WI38 (cell line): Measurements from ENCODE around the gene PLPPR1.
"Not testable (repeated sequence)": the region's sequence is repeated elsewhere in the genome, so short reads cannot be mapped to it uniquely, and the experiment has no call there.

Source experiments
- H3K4me3 ChIP-seq: 2 replicates; pipeline ENCODE4 v1.5.1; 2011; ENCODE audit warnings: low read depth, mild to moderate bottlenecking, control low read depth, low read length
- TF ChIP-seq, protein P1 (sequence below): IDR thresholded peaks from 2 replicates; pipeline ENCODE4 v1.5.1; 2012; ENCODE audit warnings: low read depth, mild to moderate bottlenecking, control low read depth, low read length

PLPPR1 gene

DNA sequence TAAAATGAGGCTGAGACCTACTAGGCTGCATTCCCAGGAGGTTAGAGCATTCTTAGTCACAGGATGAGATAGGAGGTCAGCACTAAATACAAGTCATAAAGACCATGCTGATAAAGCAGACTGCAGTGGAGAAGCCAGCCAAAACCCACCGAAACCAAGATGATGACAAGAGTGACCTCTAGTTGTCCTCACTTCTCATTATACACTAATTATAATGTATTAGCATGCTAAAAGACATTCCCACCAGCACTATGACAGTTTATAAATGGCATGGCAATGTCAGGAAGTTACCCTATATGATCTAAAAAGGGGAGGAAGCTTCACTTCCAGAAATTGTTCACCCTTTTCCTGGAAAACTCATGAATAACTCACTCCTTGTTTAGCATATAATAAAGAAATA, 88.6 kb downstream of the PLPPR1 start:
- H3K4me3 ChIP-seq = no peak overlapping the region
- TF ChIP-seq, protein P1, sequence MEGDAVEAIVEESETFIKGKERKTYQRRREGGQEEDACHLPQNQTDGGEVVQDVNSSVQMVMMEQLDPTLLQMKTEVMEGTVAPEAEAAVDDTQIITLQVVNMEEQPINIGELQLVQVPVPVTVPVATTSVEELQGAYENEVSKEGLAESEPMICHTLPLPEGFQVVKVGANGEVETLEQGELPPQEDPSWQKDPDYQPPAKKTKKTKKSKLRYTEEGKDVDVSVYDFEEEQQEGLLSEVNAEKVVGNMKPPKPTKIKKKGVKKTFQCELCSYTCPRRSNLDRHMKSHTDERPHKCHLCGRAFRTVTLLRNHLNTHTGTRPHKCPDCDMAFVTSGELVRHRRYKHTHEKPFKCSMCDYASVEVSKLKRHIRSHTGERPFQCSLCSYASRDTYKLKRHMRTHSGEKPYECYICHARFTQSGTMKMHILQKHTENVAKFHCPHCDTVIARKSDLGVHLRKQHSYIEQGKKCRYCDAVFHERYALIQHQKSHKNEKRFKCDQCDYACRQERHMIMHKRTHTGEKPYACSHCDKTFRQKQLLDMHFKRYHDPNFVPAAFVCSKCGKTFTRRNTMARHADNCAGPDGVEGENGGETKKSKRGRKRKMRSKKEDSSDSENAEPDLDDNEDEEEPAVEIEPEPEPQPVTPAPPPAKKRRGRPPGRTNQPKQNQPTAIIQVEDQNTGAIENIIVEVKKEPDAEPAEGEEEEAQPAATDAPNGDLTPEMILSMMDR = no peak

DNA sequence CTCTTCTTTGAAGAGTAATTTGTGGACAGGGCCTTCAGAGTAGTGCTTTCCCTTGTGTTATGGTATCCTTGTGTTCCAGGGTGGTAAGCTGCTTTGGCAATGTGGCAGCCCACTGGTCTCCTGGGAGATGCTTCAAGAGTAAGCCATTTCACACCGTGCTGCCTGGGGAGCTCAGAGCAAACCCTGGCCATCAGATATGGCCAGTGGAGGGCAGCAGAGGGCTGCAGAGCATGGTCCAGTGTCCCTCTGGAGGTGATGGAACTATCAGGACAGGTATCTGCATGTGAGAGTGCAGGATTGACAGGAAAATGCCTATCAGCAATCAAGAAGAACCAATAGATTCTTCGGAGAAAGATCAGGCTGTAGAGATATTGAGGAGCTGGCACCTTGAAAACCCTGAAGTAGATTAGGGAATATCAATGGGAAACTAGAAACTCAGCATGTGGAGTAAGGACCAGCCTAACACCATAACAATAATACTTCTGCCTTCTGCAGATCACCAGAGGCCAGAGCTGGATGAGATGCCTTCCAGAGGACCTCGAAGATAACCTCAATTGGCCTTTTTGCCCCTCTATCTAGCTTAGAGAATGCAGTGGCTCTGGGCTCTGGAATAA, 90.8 kb downstream of the PLPPR1 start:
- no peak overlapping the region for H3K4me3 ChIP-seq
- TF ChIP-seq, protein P1 = no peak

DNA sequence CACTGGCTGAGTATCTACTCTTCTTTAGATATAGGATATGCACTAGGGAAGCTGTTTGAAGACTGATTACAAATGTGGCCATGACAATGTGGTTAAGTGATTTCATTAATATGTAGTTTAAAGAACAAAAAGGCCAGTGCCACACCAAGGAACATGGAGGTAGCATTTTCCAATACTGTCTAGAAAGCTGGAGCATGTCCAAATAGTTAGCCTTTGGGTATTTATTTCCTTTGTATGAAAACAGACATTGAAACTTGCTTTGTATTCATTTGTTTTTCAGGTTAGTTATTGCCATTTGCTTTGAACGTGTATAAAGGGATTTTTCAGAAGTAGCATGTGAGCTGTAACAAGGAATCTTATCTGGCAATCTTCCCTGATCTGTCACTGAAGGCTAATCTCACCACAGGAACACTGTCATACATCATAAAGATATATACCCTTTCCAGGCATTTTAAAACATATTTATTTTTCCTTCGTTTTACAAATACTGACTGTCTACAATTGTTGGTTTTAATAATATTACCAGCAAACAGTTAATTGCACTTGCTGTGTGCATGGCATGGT, 93.4 kb downstream of the PLPPR1 start:
- H3K4me3 ChIP-seq = no peak overlapping the region
- TF ChIP-seq, protein P1 = no peak

DNA sequence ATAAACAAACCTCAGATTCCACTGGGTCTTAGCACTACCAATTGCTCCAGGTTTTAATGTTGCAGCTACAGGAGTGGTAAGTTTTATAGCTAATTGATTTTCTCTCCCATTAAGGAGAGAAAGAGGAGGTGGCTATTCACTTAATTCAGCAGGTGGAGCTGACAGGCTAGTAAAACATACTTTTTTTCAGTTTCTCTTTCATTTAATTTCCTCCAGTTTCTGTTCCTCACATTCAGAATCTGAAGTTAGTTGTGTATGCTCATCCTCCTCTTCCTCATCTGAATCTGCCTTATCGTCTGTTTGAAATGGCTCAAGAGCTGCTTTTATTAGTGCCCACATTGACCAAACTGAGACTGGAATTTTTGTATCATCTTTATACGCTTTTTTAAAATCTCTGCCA, 98.0 kb downstream of the PLPPR1 start:
- H3K4me3 ChIP-seq = no peak overlapping the region
- TF ChIP-seq, protein P1 = no peak

DNA sequence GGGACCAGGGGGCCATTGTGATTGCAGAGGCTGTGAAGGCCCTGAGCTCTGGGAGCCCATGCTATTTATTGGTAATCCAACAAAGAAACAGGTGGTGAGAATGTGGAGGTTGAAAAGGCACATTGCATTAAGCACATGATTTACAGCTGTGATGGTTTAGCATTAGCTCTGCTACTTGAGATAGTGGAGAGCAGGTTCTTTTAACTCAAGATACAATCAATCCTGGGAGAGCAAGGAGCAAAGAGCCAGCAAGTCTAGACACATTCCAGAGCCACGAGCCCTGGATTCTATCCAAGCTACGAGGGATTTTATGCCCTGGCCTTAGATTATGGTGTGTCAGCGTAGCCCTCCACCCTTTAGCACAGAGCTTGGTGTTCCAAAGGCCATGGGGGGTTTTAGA, 98.8 kb downstream of the PLPPR1 start:
- H3K4me3 ChIP-seq = not testable (repeated sequence)

DNA sequence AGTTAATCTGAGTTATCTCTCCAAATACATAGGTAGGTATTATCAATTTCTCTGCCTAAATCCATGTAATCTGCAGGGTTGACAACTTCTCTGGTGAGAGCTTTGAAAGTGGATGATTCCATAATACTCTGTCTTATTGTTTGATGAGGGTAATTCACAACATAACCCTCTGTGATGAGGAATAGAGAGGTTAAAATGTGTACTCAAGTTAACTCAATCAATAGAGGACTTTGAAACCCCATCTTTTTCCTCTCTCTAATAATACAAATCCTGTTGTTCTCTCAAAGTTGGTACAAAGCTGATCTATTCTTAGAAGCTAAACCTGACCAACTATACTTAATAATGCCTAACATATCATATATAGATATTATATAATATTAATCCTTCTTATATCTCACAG, 100.1 kb downstream of the PLPPR1 start:
- TF ChIP-seq, protein P1 = no peak
- H3K4me3 ChIP-seq = no peak overlapping the region

DNA sequence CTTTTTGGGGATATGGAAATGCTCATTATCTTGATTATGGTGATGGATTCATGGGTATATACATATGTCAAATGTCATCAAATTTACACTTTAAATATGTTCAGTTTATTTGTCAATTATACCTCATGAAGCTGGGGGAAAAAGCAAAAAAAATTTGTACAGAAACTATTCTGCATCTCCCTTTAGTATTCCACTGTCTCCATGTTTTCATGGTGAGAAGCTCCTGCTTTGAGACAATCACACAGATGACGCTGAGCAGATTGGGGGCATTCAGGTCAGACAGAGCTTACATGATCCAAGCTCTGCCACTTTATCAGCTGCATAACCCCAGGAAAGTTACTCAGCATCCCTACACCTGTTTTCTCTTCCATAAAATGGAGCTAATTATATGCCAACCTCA, 101.5 kb downstream of the PLPPR1 start:
- TF ChIP-seq, protein P1 = no peak
- no peak overlapping the region for H3K4me3 ChIP-seq

DNA sequence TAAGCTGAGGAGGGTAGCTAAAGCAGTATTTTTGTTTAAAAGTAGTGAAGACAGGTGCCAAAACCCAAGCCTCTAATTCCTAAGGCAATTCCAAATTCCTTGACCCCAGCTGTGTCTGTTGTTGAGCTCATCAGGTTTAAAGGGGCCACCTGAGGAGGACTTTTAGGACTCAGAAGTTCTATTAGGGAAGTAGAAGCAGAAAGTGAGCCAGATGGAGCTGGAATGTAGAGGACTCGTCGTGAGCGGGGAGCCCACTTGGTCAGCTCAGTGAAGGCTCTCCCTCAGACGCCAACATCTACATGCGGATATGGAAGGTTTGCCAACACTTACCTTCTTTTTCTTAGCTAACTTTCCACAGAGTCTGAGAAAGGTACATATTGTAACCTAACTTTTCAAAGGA, 102.8 kb downstream of the PLPPR1 start:
- TF ChIP-seq, protein P1 = no peak
- H3K4me3 ChIP-seq = no peak overlapping the region
